GM12873 (cell line): ENCODE measurements around the gene H2AZ2.

Experiments used
- CTCF ChIP-seq: IDR thresholded peaks from 2 replicates; pipeline ENCODE4 v1.5.1; 2012; ENCODE audit warnings: low read depth, mild to moderate bottlenecking, moderate library complexity, low read length, control low read depth; ENCODE audit not compliant: insufficient read depth; ENCODE audit errors: missing control alignments

Gene H2AZ2

GRCh38 chr7:44811571-44811970, 36.3 kb downstream of the H2AZ2 start:
- TF ChIP-seq CTCF: no peak

- TF ChIP-seq CTCF: no peak
Measured at GRCh38 chr7:44811093-44811492, 36.8 kb downstream of the H2AZ2 start.

- TF ChIP-seq CTCF: no peak
Measured at GRCh38 chr7:44808914-44809393, 38.9 kb downstream of the H2AZ2 start.

GRCh38 chr7:44805950-44806349, 41.9 kb downstream of the H2AZ2 start:
- no peak for TF ChIP-seq CTCF

- no peak for TF ChIP-seq CTCF
Measured at GRCh38 chr7:44802418-44803025, 45.4 kb downstream of the H2AZ2 start.

- no peak for TF ChIP-seq CTCF
Measured at GRCh38 chr7:44801890-44802289, 46.0 kb downstream of the H2AZ2 start.

GRCh38 chr7:44799939-44800338, 47.9 kb downstream of the H2AZ2 start:
- TF ChIP-seq CTCF: no peak
